Right lobe of liver (tissue), 6 donors: ENCODE measurements around the gene EML6. TPM values are rescaled to one million over a fixed set of nuclear protein-coding genes. Genes with fewer than 3 reads are reported as not detected.

Experiments used
- ATAC-seq, 4 donors: fragments of 200-7000 bp; cut with Tn5 transposase; one replicate each; pipeline ENCODE4 v1.9.1; 2020; ENCODE audit warnings: mild to moderate bottlenecking in 4 of 4, moderate library complexity in 4 of 4
- DNase-seq, 3 donors: peaks; one replicate each; pipeline ENCODE4 v3.0.0-alpha.2; 2020
- H3K27ac ChIP-seq, 3 donors: fragments of 200-600 bp; one replicate each; pipeline ENCODE4 v1.8.0; 2022
- H3K27me3 ChIP-seq, 2 donors: fragments of 200-600 bp; one replicate each; pipeline ENCODE4 v1.8.0; 2022
- H3K36me3 ChIP-seq, 4 donors: fragments of 200-600 bp; sonication (generic) in 1 of 4; one replicate each; pipeline versions ENCODE4 v1.5.1 to v1.8.0; 2017 to 2022; ENCODE audit warnings: control low read depth in 1 of 4
- H3K4me1 ChIP-seq, 4 donors: fragments of 200-600 bp; sonication (generic) in 1 of 4; one replicate each; pipeline versions ENCODE4 v1.5.1 to v1.8.0; 2017 to 2022; ENCODE audit warnings: control low read depth in 1 of 4
- H3K4me3 ChIP-seq, 3 donors: fragments of 200-600 bp; one replicate each; pipeline ENCODE4 v1.8.0; 2022
- H3K9me3 ChIP-seq, 4 donors: fragments of 200-600 bp; sonication (generic) in 1 of 4; one replicate each; pipeline versions ENCODE4 v1.5.1 to v1.8.0; 2017 to 2022; ENCODE audit warnings: control low read depth in 1 of 4
- POLR2A ChIP-seq: fragments of 450-650 bp; IDR thresholded peaks from one replicate; pipeline ENCODE4 v1.6.1; 2017; ENCODE audit warnings: antibody characterized with exemption, mild to moderate bottlenecking
- WGBS: methylation state at CpG from one replicate; pipeline ENCODE4 v1.1.6; 2018; ENCODE audit warnings: low coverage, low lambda C conversion rate; ENCODE audit not compliant: insufficient coverage; ENCODE audit errors: missing lambda C conversion rate; 5-methylcytosine and 5-hydroxymethylcytosine counted together
- intact Hi-C, 2 donors: fragments of 100-400 bp; cut with DNase I; formaldehyde crosslinking; loops; one replicate each; pipeline versions ENCODE4 v1.11.2 to v1.14.1; 2022
- total RNA-seq, 6 experiments: library from RNA; depleted of rRNA in 2 of 6; stranded (reverse); fragments of >200 nt in 2 of 6; fragmentation: NEBNext Ultra II Directional in 3 of 6; extraction: Animal tissue kit (Norgen Biotek cat#: 25700) in 3 of 6; gene quantifications; one replicate each; pipeline versions ENCODE4 v1.1.0 to v1.2.4, GENCODE V29; 2016 to 2023
- TF ChIP-seq, protein P1 (sequence below), 4 donors: fragments of 200-600 bp in 3 of 4; fragments of 450-650 bp in 1 of 4; IDR thresholded peaks; one replicate each; pipeline versions ENCODE4 v1.5.1 to v1.8.0; 2016 to 2022; ENCODE audit warnings: antibody characterized with exemption in 4 of 4, mild to moderate bottlenecking in 2 of 4
- donor health status: DM: no; HTN: yes; CAD: no.
- donor health status: DM: no; HTN: no; CAD: no.
- donor health status: DM: no; HTN: no; CAD: no.
- donor health status: DM: no; HTN: yes; CAD: no.
- donor health status: DM: no; HTN: yes; CAD: no.

EML6 gene
- total RNA-seq, 6 experiments from 2014 or later: 0.82 to 2.5 (median 1.5) TPM

DNA sequence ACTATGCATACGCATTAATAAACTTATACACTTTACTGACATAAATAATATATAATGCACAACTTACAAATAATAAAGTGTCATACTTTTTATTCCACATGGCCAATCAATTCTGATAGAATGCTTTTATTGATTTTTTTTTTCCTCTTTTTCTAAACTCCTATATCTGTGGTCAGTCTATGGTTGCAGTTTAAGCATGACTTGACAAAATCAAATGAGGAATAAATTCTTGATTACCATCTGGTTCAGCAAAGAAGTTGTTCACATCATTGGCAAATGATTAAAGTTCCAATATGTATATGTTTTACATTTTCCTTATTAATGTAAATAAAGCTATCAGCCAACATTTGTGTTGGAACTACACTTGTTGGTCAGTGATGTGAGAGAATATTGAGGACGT lies 83.5 kb downstream of the EML6 start:
- Histone ChIP-seq H3K36me3 (no peaks in the 10 kb centered on the region), H3K4me1 (no peaks in the 10 kb centered on the region), H3K9me3 (no peaks in the 10 kb centered on the region), H3K4me3 (no peak overlapping the region), H3K27ac (no peak overlapping the region), H3K27me3 (no peaks in the 10 kb centered on the region)
- ATAC-seq: no peak
- TF ChIP-seq, protein P1, sequence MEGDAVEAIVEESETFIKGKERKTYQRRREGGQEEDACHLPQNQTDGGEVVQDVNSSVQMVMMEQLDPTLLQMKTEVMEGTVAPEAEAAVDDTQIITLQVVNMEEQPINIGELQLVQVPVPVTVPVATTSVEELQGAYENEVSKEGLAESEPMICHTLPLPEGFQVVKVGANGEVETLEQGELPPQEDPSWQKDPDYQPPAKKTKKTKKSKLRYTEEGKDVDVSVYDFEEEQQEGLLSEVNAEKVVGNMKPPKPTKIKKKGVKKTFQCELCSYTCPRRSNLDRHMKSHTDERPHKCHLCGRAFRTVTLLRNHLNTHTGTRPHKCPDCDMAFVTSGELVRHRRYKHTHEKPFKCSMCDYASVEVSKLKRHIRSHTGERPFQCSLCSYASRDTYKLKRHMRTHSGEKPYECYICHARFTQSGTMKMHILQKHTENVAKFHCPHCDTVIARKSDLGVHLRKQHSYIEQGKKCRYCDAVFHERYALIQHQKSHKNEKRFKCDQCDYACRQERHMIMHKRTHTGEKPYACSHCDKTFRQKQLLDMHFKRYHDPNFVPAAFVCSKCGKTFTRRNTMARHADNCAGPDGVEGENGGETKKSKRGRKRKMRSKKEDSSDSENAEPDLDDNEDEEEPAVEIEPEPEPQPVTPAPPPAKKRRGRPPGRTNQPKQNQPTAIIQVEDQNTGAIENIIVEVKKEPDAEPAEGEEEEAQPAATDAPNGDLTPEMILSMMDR (IDR thresholded peaks at IDR 0.05): no peak
- WGBS: 83% methylated on average over 2 of the region's 2 CpGs
- no peak for DNase-seq
- intact Hi-C loops: no loop called here

DNA sequence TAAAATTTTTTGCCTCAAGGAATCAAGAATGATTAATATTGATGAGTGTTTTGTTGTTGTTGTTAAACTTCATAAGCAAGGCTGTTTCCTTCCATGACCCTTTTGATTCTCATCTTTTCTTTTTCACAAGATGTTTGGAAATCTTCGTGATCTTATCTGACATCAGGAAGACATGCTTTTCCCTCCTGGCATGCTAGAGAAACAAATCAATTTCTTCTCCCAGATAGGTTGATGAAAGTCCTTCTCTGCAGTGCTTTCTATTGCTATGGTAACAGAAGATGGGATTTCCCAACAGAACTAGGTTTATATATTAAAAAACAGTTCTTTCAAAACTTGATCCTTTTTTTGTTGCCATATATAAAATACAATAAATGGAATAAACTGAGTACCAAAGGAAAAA lies 85.2 kb downstream of the EML6 start:
- ATAC-seq: no peak
- no peaks in the 10 kb centered on the region for H3K4me1 ChIP-seq
- DNase-seq: no peak
- no peaks in the 10 kb centered on the region for H3K27me3 ChIP-seq
- WGBS: 7% methylated on average over 1 of the region's 1 CpG
- no peak overlapping the region for H3K27ac ChIP-seq
- intact Hi-C loops: no loop called here
- TF ChIP-seq, protein P1 (IDR thresholded peaks at IDR 0.05): no peak
- no peak for TF ChIP-seq POLR2A
- no peaks in the 10 kb centered on the region for H3K9me3 ChIP-seq
- H3K4me3 ChIP-seq: no peak overlapping the region
- H3K36me3 ChIP-seq: no peaks in the 10 kb centered on the region

GRCh38 chr2:54809819-54810218 lies 86.4 kb downstream of the EML6 start:
- TF ChIP-seq, protein P1 (IDR thresholded peaks at IDR 0.05): no peak
- no peak for TF ChIP-seq POLR2A
- no peaks in the 10 kb centered on the region for H3K36me3 ChIP-seq
- no peak for DNase-seq
- H3K27ac ChIP-seq: no peak overlapping the region
- no peaks in the 10 kb centered on the region for H3K4me1 ChIP-seq
- no peaks in the 10 kb centered on the region for H3K9me3 ChIP-seq
- H3K4me3 ChIP-seq: no peak overlapping the region
- intact Hi-C loops: no loop called here
- H3K27me3 ChIP-seq: no peaks in the 10 kb centered on the region
- ATAC-seq: no peak

DNA sequence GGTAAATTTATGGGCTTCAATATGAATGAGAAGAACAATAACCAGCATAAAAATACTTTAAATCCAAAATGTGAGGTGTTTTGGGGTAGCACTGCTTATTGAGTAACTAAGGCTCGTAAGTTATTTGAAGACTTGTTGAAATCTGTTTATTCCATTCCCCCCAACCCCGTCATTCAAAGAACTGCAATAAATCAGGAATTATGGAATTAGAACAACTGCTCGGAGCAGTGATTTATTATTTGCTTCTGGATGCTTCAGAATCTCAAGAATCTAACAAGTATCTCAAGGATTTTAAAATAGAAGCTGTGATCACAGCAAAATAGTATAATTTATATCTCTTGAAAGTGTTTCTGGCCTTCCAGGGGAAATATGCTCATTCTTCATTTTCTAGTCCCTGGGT lies 86.8 kb downstream of the EML6 start:
- Histone ChIP-seq H3K9me3 (no peaks in the 10 kb centered on the region), H3K27ac (no peak overlapping the region), H3K4me3 (no peak overlapping the region), H3K36me3 (no peaks in the 10 kb centered on the region), H3K27me3 (no peaks in the 10 kb centered on the region), H3K4me1 (no peaks in the 10 kb centered on the region)
- 87% methylated on average over 3 of the region's 3 CpGs for WGBS
- ATAC-seq (no peak), DNase-seq (no peak)
- intact Hi-C loops: no loop called here
- no peak for TF ChIP-seq POLR2A
- TF ChIP-seq, protein P1 (IDR thresholded peaks at IDR 0.05): no peak

DNA sequence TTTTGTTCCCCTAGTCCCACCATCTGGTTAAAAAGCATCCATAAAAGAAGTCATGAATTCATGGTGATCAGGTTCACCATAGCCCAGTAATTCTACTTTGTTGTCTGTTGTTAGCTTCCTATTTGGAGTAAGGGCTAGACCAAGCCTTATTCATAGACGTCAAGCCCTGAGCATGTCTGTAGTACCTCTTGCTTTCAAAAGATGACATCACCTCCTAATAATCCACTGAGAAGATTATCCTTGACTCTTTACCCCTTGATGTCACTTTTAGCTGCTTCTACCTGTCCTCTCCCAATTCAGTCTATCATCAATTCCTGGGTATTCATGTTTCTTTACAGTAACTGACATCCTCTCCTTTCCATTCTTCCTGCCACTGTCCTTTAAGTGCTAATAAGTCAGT lies 90.1 kb downstream of the EML6 start:
- intact Hi-C loops: no loop called here
- no peak for DNase-seq
- no peak overlapping the region for H3K4me3 ChIP-seq
- H3K4me1 ChIP-seq: no peaks in the 10 kb centered on the region
- no peak for ATAC-seq
- no peak for TF ChIP-seq POLR2A
- TF ChIP-seq, protein P1 (IDR thresholded peaks at IDR 0.05): no peak
- no peaks in the 10 kb centered on the region for H3K36me3 ChIP-seq
- no peaks in the 10 kb centered on the region for H3K9me3 ChIP-seq
- WGBS: 90% methylated on average over 1 of the region's 1 CpG
- no peaks in the 10 kb centered on the region for H3K27me3 ChIP-seq
- no peak overlapping the region for H3K27ac ChIP-seq
